ENCODE measurements around the gene ARSJ. TPM values are rescaled to one million over a fixed set of nuclear protein-coding genes. Genes with fewer than 3 reads are reported as not detected.

The ARSJ gene
- total RNA-seq, 3 donors from 2014 or later = 0.13 to 0.18 TPM; not detected in 1

Other genes with a start within 250 kb of the ARSJ start
- 100 to 1,000 TPM; 124 to 136 (median 133) TPM for gene CAMK2D, start 217.9 kb downstream of the ARSJ start, total RNA-seq